ENCODE measurements around the gene EIF2B1.
"Not testable (repeated sequence)": the region's sequence is repeated elsewhere in the genome, so short reads cannot be mapped to it uniquely, and the experiment has no call there.

The EIF2B1 gene

DNA sequence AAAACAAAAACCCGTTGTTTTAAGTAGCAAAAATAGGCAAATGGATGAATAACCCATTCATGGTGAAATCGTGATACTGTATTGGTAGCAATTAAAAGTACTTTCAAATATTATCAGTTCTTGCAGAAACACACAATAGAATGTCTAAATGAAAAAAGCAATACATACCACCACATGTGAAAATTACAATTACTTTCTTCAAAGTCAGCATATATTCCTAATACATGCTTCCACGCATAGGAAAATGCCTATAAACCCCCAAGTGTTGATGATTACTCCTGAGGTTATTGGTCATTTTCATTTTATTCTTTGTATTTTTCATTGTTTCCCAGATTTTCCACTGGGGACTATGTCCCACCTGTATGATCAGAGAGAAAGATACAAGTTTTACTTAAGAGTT is 16.3 kb downstream of the EIF2B1 start:
- no peak for DNase-seq

GRCh38 chr12:123614531-123614930 is 19.0 kb downstream of the EIF2B1 start:
- no peak for DNase-seq

DNA sequence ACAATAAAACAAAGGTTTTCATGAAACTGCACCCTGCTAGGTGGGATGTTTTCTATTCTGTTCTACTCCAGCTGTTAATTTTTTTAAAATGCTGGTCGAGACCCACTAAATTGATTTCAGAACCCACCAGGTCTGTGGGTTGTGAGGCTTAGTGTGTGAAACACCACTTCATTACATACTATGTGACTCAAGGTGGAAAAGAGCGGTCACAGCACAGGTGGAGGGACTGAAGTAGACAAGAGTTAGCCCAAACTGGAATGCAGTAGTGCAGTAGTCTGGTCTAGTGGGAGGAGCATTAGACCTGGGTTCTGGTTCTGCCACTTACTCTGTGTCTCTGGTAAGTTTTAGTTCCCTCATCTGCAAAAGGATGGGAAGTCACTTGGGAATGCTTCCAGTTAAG is 19.4 kb downstream of the EIF2B1 start:
- no peak for DNase-seq

GRCh38 chr12:123608182-123608581 is 25.3 kb downstream of the EIF2B1 start:
- no peak for DNase-seq

GRCh38 chr12:123607756-123608155 is 25.7 kb downstream of the EIF2B1 start:
- DNase-seq = no peak

- DNase-seq = not testable (repeated sequence)
Observed at GRCh38 chr12:123603495-123603894, 30.0 kb downstream of the EIF2B1 start.

DNA sequence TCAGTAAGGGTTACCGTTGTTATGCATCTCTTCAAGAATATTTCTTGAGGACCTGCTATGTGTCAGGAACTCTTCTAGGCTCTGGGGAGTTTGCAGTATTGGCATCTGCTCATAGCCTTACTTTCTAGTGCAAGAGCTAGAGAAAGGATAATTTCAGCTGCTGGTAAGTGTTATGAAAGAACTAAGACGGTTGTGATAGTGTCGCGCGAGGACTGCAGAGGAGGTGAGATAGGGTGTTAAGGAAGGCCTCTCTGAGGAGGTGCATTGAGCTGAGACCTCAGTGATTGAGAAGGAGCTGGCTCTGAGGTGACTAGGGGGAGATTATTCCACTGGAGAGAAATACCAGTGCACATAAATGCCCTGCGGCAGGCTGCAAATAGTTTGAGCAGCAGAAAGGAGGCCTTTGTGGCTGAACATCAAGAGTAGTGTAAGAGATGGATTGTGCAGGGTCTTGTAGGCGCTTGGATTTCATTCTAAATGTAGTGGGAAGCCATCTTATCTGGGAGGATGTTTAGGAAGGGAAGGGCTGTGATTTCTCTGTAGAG is 30.8 kb downstream of the EIF2B1 start:
- DNase-seq = peak; percentile 7

GRCh38 chr12:123601602-123602489 is 31.6 kb downstream of the EIF2B1 start, which contains the start of gene DDX55:
TSS of gene DDX55 (plus strand) at chr12:123602099. CDS start at chr12:123602149, 50 bp downstream.
- peak; percentile 98 for DNase-seq

GRCh38 chr12:123599721-123600120 is 33.8 kb downstream of the EIF2B1 start:
- no peak for DNase-seq

DNA sequence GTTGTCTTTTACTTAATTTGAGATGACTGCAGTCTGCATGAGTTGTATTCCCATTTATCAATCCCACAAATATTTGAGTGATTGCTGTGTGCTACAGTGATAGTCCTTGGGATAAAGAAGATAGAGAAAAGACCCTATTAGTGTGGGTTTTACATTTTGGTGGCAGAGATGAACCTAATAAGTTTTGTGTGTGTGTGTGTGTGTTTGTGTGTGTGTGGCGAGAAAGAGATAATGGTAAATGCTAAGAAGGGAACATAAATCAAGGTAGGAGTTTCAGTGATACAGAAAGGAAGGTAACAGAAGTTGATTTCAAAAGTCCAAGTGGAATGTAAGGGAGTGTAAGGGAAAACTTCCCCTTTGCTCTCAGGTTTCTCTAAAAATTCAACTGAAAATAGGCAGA is 34.2 kb downstream of the EIF2B1 start:
- DNase-seq = no peak

- DNase-seq = no peak
Observed at GRCh38 chr12:123598522-123598921, 35.0 kb downstream of the EIF2B1 start.

- no peak for DNase-seq
Observed at GRCh38 chr12:123597100-123597499, 36.4 kb downstream of the EIF2B1 start.

DNA sequence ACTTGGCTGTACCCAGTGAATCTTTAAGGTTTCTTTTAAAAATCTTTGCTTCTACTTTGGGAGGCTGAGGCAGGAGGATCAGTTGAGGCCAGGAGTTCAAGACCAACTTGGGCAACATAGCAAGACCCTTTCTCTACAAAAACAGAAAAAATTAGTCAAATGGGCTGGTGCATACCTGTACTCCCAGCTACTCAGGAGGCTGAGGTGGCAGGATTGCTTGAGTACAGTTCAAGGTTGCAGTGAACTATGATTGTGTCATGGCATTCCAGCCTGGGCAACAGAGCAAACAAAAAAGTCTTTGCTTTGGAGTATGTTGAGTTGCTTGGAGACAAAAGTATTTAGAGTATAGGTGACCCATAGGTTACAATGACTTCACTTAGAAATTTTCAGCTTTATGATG is 37.8 kb downstream of the EIF2B1 start:
- DNase-seq = no peak

- no peak for DNase-seq
Observed at GRCh38 chr12:123591702-123592481, 41.6 kb downstream of the EIF2B1 start.

GRCh38 chr12:123580772-123581171 is 52.7 kb downstream of the EIF2B1 start:
- DNase-seq = no peak

GRCh38 chr12:123578829-123579228 is 54.7 kb downstream of the EIF2B1 start:
- DNase-seq = not testable (repeated sequence)

DNA sequence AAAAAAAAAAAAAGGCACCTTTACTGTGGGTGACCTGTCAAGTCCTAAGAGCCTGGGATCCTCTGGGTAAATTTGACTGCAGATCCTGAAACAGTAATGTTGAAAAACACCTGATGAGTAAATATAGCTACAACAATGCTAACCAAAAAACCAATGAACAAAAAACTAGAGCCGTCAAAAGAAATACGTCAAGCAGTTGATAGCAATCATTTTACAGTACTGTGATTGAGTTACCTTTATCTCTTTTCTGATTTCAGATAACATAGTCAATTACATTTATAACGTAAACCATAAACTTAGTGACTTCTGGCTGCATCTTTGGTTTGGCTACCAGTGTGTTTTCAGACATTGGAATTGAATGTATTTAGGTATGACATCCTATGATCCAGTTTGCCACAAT is 55.2 kb downstream of the EIF2B1 start:
- no peak for DNase-seq

DNA sequence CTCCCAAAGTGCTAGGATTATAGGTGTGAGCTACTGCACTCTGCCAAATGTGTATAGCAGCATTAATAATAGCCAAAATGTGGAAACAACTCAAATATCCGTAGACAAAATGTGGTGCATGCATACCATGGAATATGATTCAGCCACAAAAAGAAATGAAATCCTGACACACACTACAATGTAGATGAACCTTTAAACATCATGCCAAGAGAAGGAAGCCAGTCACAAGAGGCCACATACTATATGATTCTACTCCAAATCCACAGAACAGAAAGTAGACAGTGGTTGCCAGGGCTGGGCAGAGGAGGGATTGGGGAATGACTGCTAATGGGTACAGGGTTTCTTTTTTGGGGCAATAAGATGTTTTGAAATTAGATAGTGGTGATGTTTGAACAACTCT is 56.9 kb downstream of the EIF2B1 start:
- DNase-seq = no peak

GRCh38 chr12:123573870-123574269 is 59.6 kb downstream of the EIF2B1 start:
- no peak for DNase-seq

DNA sequence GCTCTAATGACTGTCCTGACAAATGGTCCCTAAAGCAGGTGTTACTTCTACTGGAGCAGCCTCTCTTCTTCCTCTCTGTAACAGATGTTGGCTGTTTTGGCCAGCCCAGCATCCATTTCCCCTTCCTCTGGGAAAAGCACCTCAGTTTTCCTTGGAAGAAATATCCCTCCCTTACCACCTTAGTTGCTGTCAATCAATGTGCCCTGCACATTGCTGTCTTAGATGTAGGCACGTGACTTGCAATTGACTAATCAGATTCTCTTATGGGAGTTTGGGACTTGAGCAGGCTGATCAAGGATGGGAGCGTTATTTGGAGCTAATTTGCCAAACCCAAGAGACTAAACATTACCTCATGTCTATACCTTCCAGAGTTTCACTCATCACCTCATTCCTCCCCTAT is 61.1 kb downstream of the EIF2B1 start:
- no peak for DNase-seq

GRCh38 chr12:123571343-123571813 is 62.1 kb downstream of the EIF2B1 start:
- peak; percentile 12 for DNase-seq

Measured in retina (tissue), 1 donor.